GM12864 (cell line): ENCODE measurements around the gene REXO2.

Source experiments
- DNase-seq: peaks from one replicate; pipeline ENCODE4 v3.0.0-alpha.2; 2011; ENCODE audit warnings: low read depth
- H3K4me3 ChIP-seq: 2 replicates; pipeline ENCODE4 v1.5.1; 2011; ENCODE audit warnings: mild to moderate bottlenecking, low read depth, low read length, control low read depth
- TF ChIP-seq, protein P1 (sequence below): IDR thresholded peaks from 2 replicates; pipeline ENCODE4 v1.5.1; 2011; ENCODE audit warnings: low read depth, mild to moderate bottlenecking, moderate library complexity, low read length, control low read depth, inconsistent platforms; ENCODE audit errors: missing control alignments

REXO2 gene

DNA sequence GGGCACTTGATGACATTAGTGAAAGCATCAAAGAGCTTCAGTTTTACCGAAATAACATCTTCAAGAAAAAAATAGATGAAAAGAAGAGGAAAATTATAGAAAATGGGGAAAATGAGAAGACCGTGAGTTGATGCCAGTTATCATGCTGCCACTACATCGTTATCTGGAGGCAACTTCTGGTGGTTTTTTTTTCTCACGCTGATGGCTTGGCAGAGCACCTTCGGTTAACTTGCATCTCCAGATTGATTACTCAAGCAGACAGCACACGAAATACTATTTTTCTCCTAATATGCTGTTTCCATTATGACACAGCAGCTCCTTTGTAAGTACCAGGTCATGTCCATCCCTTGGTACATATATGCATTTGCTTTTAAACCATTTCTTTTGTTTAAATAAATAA, 10.6 kb downstream of the REXO2 start:
- no peak for DNase-seq
- no peak overlapping the region for H3K4me3 ChIP-seq
- TF ChIP-seq, protein P1, sequence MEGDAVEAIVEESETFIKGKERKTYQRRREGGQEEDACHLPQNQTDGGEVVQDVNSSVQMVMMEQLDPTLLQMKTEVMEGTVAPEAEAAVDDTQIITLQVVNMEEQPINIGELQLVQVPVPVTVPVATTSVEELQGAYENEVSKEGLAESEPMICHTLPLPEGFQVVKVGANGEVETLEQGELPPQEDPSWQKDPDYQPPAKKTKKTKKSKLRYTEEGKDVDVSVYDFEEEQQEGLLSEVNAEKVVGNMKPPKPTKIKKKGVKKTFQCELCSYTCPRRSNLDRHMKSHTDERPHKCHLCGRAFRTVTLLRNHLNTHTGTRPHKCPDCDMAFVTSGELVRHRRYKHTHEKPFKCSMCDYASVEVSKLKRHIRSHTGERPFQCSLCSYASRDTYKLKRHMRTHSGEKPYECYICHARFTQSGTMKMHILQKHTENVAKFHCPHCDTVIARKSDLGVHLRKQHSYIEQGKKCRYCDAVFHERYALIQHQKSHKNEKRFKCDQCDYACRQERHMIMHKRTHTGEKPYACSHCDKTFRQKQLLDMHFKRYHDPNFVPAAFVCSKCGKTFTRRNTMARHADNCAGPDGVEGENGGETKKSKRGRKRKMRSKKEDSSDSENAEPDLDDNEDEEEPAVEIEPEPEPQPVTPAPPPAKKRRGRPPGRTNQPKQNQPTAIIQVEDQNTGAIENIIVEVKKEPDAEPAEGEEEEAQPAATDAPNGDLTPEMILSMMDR, result no peak

DNA sequence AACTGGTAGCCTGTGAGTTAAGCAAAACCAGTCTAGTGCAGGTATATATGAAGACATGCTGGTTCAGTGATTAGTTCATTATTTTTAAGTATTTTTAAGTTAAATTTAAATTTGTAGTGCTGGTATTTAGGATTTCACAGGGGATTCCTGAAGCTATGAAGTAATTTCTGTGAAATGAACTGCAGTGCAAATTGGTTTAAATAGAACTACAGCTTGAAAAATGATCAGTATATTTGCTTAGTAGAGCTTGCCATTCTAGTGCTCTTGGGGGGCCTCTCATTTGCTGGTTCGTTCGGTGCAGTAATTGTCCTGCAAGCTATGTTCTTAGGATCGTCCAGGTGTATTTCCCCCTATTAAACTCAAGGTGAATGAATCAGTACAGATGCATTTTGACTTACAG, 13.1 kb downstream of the REXO2 start:
- no peak overlapping the region for H3K4me3 ChIP-seq
- TF ChIP-seq, protein P1, result no peak
- no peak for DNase-seq

DNA sequence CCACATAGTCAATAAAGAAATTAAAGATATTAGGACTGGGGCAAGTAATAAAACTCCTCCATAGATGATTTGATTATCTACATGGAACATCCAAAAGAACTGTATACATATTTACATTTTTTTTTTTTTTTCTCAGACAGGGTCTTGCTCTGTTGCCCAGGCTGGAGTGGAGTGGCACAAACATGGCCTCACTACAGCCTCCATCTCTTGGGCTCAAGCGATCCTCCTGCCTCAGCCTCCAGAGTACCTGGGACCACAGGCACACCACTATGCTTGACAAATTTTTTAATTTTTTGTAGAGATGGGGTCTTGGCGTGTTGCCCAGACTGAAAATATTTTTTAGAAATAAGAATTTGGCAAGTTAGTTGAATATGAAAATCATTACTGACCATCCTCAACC, 24.7 kb downstream of the REXO2 start:
- H3K4me3 ChIP-seq, result no peak overlapping the region
- TF ChIP-seq, protein P1, result no peak
- no peak for DNase-seq

DNA sequence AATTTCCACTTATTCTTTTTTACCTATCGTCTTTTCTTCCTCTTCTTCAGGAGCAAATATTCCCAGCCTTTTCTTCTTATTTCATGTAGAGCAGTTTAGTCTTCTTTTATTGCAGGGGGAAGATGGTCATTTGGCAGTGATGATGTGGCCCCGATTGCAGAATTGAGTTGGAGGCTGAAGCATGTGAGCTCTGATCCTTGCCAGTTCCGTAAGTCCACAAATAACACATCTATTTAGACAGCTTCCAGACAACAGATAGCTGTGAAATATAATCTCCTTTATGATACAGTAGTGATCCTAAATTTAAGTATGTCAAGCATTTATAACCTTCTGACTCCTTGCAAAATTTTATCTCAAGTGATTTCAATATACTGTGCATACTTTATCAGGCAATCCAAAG, 27.5 kb downstream of the REXO2 start:
- TF ChIP-seq, protein P1, result no peak
- DNase-seq, result no peak
- H3K4me3 ChIP-seq, result no peak overlapping the region

DNA sequence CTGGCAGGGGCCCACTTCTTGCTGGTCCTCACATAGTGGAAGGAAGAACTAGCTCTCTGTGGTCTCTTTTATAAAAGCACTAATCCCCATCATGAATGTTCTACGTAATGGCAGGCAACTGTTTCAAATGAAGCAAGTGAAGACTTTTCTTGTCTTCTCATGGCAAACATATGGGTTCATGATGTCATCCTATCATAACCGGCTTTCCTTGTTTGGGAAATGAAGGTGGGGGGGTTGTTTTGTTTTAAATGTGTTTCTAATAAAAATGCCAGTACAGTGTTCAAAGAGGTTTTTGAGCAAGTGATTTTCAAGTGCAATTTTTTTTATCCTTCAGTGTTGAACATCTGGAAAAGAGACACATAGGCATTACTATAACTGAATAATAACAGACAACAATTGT, 33.4 kb downstream of the REXO2 start:
- H3K4me3 ChIP-seq, result no peak overlapping the region
- TF ChIP-seq, protein P1, result no peak
- DNase-seq, result no peak

DNA sequence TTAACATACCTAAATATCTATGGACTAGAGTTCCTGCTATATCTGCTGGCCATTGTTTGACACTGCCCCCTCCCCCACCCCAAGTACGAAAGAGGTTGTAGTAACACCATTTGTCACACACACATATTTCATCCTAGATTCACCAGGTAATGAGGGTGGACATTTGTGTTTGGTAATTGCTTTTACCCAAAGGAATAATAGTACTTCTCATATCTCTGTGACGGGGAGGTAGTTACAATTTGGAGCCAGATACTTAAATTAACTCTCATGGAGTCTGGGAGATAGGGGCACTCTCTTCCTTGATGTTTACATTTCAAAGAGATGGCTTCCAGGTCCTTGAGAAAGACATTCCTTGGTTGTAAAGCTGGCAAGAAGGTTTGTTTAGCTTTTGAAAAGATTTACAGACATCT, 38.7 kb downstream of the REXO2 start:
- TF ChIP-seq, protein P1, result no peak
- no peak overlapping the region for H3K4me3 ChIP-seq
- DNase-seq, result no peak

DNA sequence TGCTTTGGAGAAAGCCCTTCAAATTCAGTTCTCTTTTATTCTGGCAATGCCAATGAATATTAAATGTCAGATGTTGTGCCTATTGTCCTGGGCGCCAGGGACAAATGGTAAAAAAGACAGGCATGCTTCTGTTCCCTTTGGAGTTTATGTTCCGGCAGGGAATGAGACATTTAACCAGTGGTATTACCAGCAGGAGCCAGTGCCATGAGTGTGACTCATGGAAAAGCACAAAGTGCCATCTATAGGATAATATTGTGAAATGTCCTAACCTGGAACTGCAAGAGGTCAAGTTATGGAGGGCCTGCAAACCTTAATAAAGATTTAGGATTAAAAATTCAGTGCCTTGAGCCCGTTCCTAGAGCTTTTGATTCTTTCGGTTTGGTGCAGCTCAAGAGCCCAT, 39.5 kb downstream of the REXO2 start:
- no peak for DNase-seq
- TF ChIP-seq, protein P1, result no peak
- H3K4me3 ChIP-seq, result no peak overlapping the region
